ENCODE data around the gene P2RY6. TPM values are rescaled to one million over a fixed set of nuclear protein-coding genes. Genes with fewer than 3 reads are reported as not detected.

The P2RY6 gene
- total and polyA plus RNA-seq, 2 of the 8 experiments (the other 6 are each of a cell fraction or from before 2014, with no cell fraction given): 0.15 TPM; not detected in 1

GRCh38 chr11:73274722-73275380 is 2.7 kb downstream of the P2RY6 start:
- no peak for DNase-seq (ENCODE audit: low read depth in 1 of 2, low spot score in 2 of 2)
- H3K18ac ChIP-seq (ENCODE audit: extremely low read depth, low read length): no peak overlapping the region
- H3K27me3 ChIP-seq (replicated peaks in 1 of 4; ENCODE audit: control insufficient read depth in 3 of 4, extremely low read depth in 1 of 4, insufficient read depth in 3 of 4, low read length in 3 of 4): no peaks in the 10 kb centered on the region; a peak in 1 of 7 replicates
- no peak overlapping the region for H3K4me3 ChIP-seq (ENCODE audit: extremely low read depth in 1 of 4, insufficient read depth in 2 of 4, low read depth in 3 of 4, low read length in 4 of 4)
- no peaks in the 10 kb centered on the region for H3K36me3 ChIP-seq (ENCODE audit: control insufficient read depth in 2 of 4, insufficient read depth in 4 of 4, low read length in 3 of 4)
- no peak overlapping the region; the same call in 1 of the 2 replicates for H2BK12ac ChIP-seq (ENCODE audit: low read depth, low read length)
- H3K27ac ChIP-seq (ENCODE audit: low read depth, low read length): no peak overlapping the region
- no peak overlapping the region for H3K4ac ChIP-seq (replicated peaks; ENCODE audit: insufficient read length, low read depth, low read length)
- WGBS, 2 experiments (ENCODE audit: extremely low coverage in 1 of 2, insufficient coverage in 1 of 2, insufficient read length in 1 of 2, insufficient replicate concordance in 2 of 2, low coverage in 1 of 2, low lambda C conversion rate in 2 of 2, missing lambda C conversion rate in 1 of 2): 90% methylated on average over 11 of the region's 11 CpGs; no CpG with 5 or more reads in 1 of the 2 experiments
- FAIRE-seq: no peak
- no peak overlapping the region for H2AK5ac ChIP-seq (ENCODE audit: low read depth, low read length)
- H2BK15ac ChIP-seq (ENCODE audit: low read length): no peak overlapping the region
- H3K79me1 ChIP-seq (ENCODE audit: low read depth, low read length): no peaks in the 10 kb centered on the region
- H2BK20ac ChIP-seq (ENCODE audit: low read length): no peak overlapping the region
- no peaks in the 10 kb centered on the region for H3K79me2 ChIP-seq (ENCODE audit: control insufficient read depth in 1 of 2, insufficient read depth in 2 of 2, low read length in 2 of 2)
- H2AFZ ChIP-seq (ENCODE audit: low read length): no peak overlapping the region; the same call in 1 of the 2 replicates
- no peak overlapping the region for H4K8ac ChIP-seq (ENCODE audit: extremely low read depth, insufficient read depth, low read length)
- no peaks in the 10 kb centered on the region for H3K23me2 ChIP-seq (ENCODE audit: low read depth, low read length)
- H3K23ac ChIP-seq (ENCODE audit: insufficient read length): no peak overlapping the region
- no peak overlapping the region for H2BK120ac ChIP-seq (replicated peaks; ENCODE audit: low read depth, low read length)
- no peak overlapping the region for H2BK5ac ChIP-seq (ENCODE audit: low read depth, low read length)
- no peak overlapping the region for H4K5ac ChIP-seq (ENCODE audit: insufficient read length, low read depth, low read length)
- H4K20me1 ChIP-seq (replicated peaks in 1 of 2; ENCODE audit: control insufficient read depth in 1 of 2, insufficient read depth in 2 of 2, low read length in 2 of 2): no peaks in the 10 kb centered on the region
- no peak overlapping the region for H3K4me2 ChIP-seq (ENCODE audit: insufficient read depth in 1 of 2, low read depth in 2 of 2, low read length in 2 of 2)
- no peak overlapping the region for H4K91ac ChIP-seq (replicated peaks; ENCODE audit: insufficient read length, low read length)
- no peaks in the 10 kb centered on the region for H3K9me3 ChIP-seq (ENCODE audit: insufficient read depth in 2 of 2, low read depth in 1 of 2, low read length in 1 of 2)
- H3K14ac ChIP-seq (ENCODE audit: insufficient read length): no peak overlapping the region
- H3K4me1 ChIP-seq (replicated peaks in 1 of 4; ENCODE audit: control insufficient read depth in 3 of 4, insufficient read depth in 4 of 4, low read length in 3 of 4): peaks cover 0 to 9% (median 6%) of the 10 kb centered on the region in 4 experiments; a peak in 4 of 7 replicates
- no peak overlapping the region for H3K56ac ChIP-seq (replicated peaks; ENCODE audit: insufficient read length, low read depth, low read length)
- no peak overlapping the region for H3K9ac ChIP-seq (replicated peaks in 1 of 4; ENCODE audit: extremely low read depth in 1 of 4, low read depth in 3 of 4, low read length in 3 of 4)
- ChIA-PET POLR2A (ENCODE audit: partially characterized antibody) (no interaction called here), CTCF (ENCODE audit: partially characterized antibody) (interaction anchor here (0.7 to 16.5 kb wide), 10 partner anchors 8 to 783 kb away, joined by 3 to 173 read pairs (median 4); no protein-coding TSS in a partner anchor)
- TF ChIP-seq SIN3A (conservative IDR thresholded peaks at IDR 0.05 in 1 of 2, IDR thresholded peaks at IDR 0.05 in 1 of 2; ENCODE audit: low read depth in 1 of 2, low read length in 2 of 2) (no peak), SIX5 (IDR thresholded peaks at IDR 0.05; ENCODE audit: low read depth, low read length) (no peak), E2F6 (IDR thresholded peaks at IDR 0.05) (no peak), BACH1 (IDR thresholded peaks at IDR 0.05; ENCODE audit: low read length) (no peak), RXRA (IDR thresholded peaks at IDR 0.05; ENCODE audit: insufficient read depth, low read depth, low read length) (no peak), KDM4A (IDR thresholded peaks at IDR 0.05; ENCODE audit: low read depth, low read length, severe bottlenecking) (no peak), HDAC2 (IDR thresholded peaks at IDR 0.05; ENCODE audit: borderline replicate concordance in 1 of 2, low read depth in 2 of 2, low read length in 2 of 2) (no peak), POU5F1 (IDR thresholded peaks at IDR 0.05; ENCODE audit: low read depth, low read length) (no peak), TBP (IDR thresholded peaks at IDR 0.05; ENCODE audit: low read depth, low read length) (no peak), JUN (IDR thresholded peaks at IDR 0.05; ENCODE audit: low read depth, low read length) (no peak), ZNF274 (IDR thresholded peaks at IDR 0.05; ENCODE audit: borderline replicate concordance, extremely low read depth, low read length) (no peak)

Measured in H1 (cell line).